HepG2 (cell line): Measurements from ENCODE around the gene SOBP.

ENCODE experiments used
- EZH2 ChIP-seq: conservative IDR thresholded peaks from 2 replicates; pipeline ENCODE4 v1.6.1; 2012; ENCODE audit warnings: mild to moderate bottlenecking, low read depth, low read length, moderate library complexity
- MYC ChIP-seq: sonication (generic); formaldehyde crosslinking; IDR thresholded peaks from 2 replicates; pipeline ENCODE4 v1.9.0; 2021; ENCODE audit warnings: missing genetic modification reagents, borderline replicate concordance
- ZNF207 ChIP-seq: fragments of 450-650 bp; IDR thresholded peaks from 2 replicates; pipeline ENCODE4 v1.6.1; 2016; ENCODE audit warnings: antibody characterized with exemption, borderline replicate concordance
- ZNF841 ChIP-seq: sonication (generic); formaldehyde crosslinking; IDR thresholded peaks from 2 replicates; pipeline ENCODE4 v1.8.1; 2023; ENCODE audit warnings: missing genetic modification reagents, borderline replicate concordance
- TF ChIP-seq, protein P1 (sequence below): IDR thresholded peaks from 2 replicates; pipeline ENCODE4 v1.6.1; 2012; ENCODE audit warnings: inconsistent platforms

DNA sequence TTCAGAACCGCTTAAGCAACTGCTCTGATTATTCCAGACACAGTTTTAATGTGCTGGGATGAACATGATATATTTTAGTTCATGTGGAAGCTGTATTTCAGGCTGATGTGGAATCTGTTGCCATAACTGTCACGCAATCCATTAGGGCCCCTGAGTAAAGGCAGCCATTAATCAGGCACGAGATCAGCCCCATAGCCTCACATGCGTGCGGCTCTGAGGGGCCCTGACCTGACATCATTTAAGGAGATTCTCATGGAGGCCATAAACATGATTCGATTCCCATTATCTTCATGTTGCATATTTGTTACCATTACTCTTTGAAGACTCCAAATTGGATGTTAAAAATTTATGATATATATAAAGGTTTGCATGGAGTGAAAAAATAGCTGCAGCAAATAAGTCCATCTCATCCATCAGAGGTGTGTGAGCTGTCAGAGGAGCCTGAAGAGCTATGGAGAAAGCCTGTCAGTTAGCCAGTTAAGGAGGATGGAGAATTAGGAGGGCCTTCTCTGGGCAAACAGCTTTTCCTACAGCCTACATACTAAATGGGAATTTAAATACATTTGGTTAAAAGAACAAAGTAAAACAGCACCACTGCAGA lies 89.6 kb downstream of the SOBP start:
- TF ChIP-seq MYC (CRISPR knock-in tag) (no peak), EZH2 (no peak), ZNF207 (no peak), ZNF841 (CRISPR knock-in tag) (no peak)
- TF ChIP-seq, protein P1, sequence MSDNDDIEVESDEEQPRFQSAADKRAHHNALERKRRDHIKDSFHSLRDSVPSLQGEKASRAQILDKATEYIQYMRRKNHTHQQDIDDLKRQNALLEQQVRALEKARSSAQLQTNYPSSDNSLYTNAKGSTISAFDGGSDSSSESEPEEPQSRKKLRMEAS, result no peak
